ENCODE results near the gene TADA2A.
A peak's percentile ranks its signal among the peaks of the same experiment; 100 is the strongest.

Gene TADA2A

GRCh38 chr17:37406635-37407461, at the start of gene TADA2A, which contains the start of gene ACACA:
TSS of gene TADA2A (plus strand) at chr17:37406886. CDS start at chr17:37411366, 4,480 bp downstream.
TSS of gene ACACA (minus strand) at chr17:37406836. CDS start at chr17:37406299, 537 bp downstream.
- peak; percentile 92 for DNase-seq (ENCODE audit: low read depth, low spot score)

GRCh38 chr17:37358098-37358829, 48.4 kb upstream of the TADA2A start:
- peak; percentile 75 for DNase-seq (ENCODE audit: low read depth, low spot score)

- peak; percentile 97 for DNase-seq (ENCODE audit: low read depth, low spot score)
These were observed 47.6 kb upstream of the TADA2A start for GRCh38 chr17:37358830-37359681.

- DNase-seq (ENCODE audit: low read depth, low spot score) = no peak
These were observed 47.0 kb upstream of the TADA2A start for GRCh38 chr17:37359682-37360188.

- DNase-seq (ENCODE audit: low read depth, low spot score) = no peak
These were observed 46.1 kb upstream of the TADA2A start for GRCh38 chr17:37360632-37361031.

GRCh38 chr17:37361543-37361942, 45.1 kb upstream of the TADA2A start:
- no peak for DNase-seq (ENCODE audit: low read depth, low spot score)

GRCh38 chr17:37365589-37365988, 41.1 kb upstream of the TADA2A start:
- DNase-seq (ENCODE audit: low read depth, low spot score) = no peak

GRCh38 chr17:37368577-37368976, 38.1 kb upstream of the TADA2A start:
- peak; percentile 20 for DNase-seq (ENCODE audit: low read depth, low spot score)

GRCh38 chr17:37373530-37374159, 33.0 kb upstream of the TADA2A start:
- peak; percentile 91 for DNase-seq (ENCODE audit: low read depth, low spot score)

- no peak for DNase-seq (ENCODE audit: low read depth, low spot score)
These were observed 31.0 kb upstream of the TADA2A start, which contains the start of gene C17orf78 for GRCh38 chr17:37375706-37376105. TSS of gene C17orf78 (plus strand) at chr17:37375985. CDS start at chr17:37376093, 108 bp downstream.

GRCh38 chr17:37382056-37382455, 24.6 kb upstream of the TADA2A start:
- DNase-seq (ENCODE audit: low read depth, low spot score) = no peak

- DNase-seq (ENCODE audit: low read depth, low spot score) = no peak
These were observed 22.0 kb upstream of the TADA2A start for GRCh38 chr17:37384560-37385149.

- DNase-seq (ENCODE audit: low read depth, low spot score) = no peak
These were observed 21.2 kb upstream of the TADA2A start for GRCh38 chr17:37385474-37385990.

- DNase-seq (ENCODE audit: low read depth, low spot score) = no peak
These were observed 20.2 kb upstream of the TADA2A start for GRCh38 chr17:37386462-37386861.

- DNase-seq (ENCODE audit: low read depth, low spot score) = peak; percentile 63
These were observed 18.4 kb upstream of the TADA2A start for GRCh38 chr17:37388266-37388665.

- DNase-seq (ENCODE audit: low read depth, low spot score) = no peak
These were observed 17.5 kb upstream of the TADA2A start for GRCh38 chr17:37389160-37389559.

- no peak for DNase-seq (ENCODE audit: low read depth, low spot score)
These were observed 15.5 kb upstream of the TADA2A start for GRCh38 chr17:37391146-37391545.

- peak; percentile 56 for DNase-seq (ENCODE audit: low read depth, low spot score)
These were observed 14.6 kb upstream of the TADA2A start for GRCh38 chr17:37392024-37392590.

GRCh38 chr17:37393352-37393751, 13.3 kb upstream of the TADA2A start:
- no peak for DNase-seq (ENCODE audit: low read depth, low spot score)

- peak; percentile 64 for DNase-seq (ENCODE audit: low read depth, low spot score)
These were observed 7.4 kb upstream of the TADA2A start for GRCh38 chr17:37399265-37399803.
